A549 (cell line): ENCODE data around the gene PRIMPOL.

Experiments used
- ATOH8 ChIP-seq: fragments of 250-450 bp; sonication (Bioruptor Pico); IDR thresholded peaks from 2 replicates; pipeline ENCODE4 v1.5.0; 2020; ENCODE audit warnings: low read depth, mild to moderate bottlenecking, moderate library complexity
- CEBPB ChIP-seq, 2 experiments: fragments of >200 bp in 1 of 2; sonication (Bioruptor Twin) in 1 of 2; formaldehyde crosslinking in 1 of 2; IDR thresholded peaks; 2 replicates each; pipeline ENCODE4 v1.6.1; 2012 to 2016
- CTCF ChIP-seq: fragments of >200 bp; sonication (Bioruptor Twin); formaldehyde crosslinking; IDR thresholded peaks from 3 replicates; pipeline ENCODE4 v1.5.1; 2016
- HMGXB4 ChIP-seq: fragments of 250-450 bp; sonication (Bioruptor Pico); IDR thresholded peaks from 2 replicates; pipeline ENCODE4 v1.5.0; 2021; ENCODE audit warnings: mild to moderate bottlenecking, moderate library complexity, borderline replicate concordance
- KDM1A ChIP-seq: fragments of 200-600 bp; sonication (generic); IDR thresholded peaks from 2 replicates; pipeline ENCODE4 v1.6.1; 2016; ENCODE audit warnings: low read depth, mild to moderate bottlenecking
- MAZ ChIP-seq: fragments of 150-350 bp; IDR thresholded peaks from 2 replicates; pipeline ENCODE4 v1.6.1; 2014; ENCODE audit warnings: antibody characterized with exemption, low read depth, low read length, borderline replicate concordance
- MYC ChIP-seq: IDR thresholded peaks from 2 replicates; pipeline ENCODE4 v1.6.1; 2012; ENCODE audit warnings: mild to moderate bottlenecking, inconsistent platforms, low read length, improper control_type of control experiment, borderline replicate concordance
- NFE2L2 ChIP-seq: fragments of 150-350 bp; conservative IDR thresholded peaks from 2 replicates; pipeline ENCODE4 v1.6.1; 2014; ENCODE audit warnings: low read length
- PBX3 ChIP-seq: IDR thresholded peaks from 2 replicates; pipeline ENCODE4 v1.6.1; 2012
- POLR2A ChIP-seq: IDR thresholded peaks from 2 replicates; pipeline ENCODE4 v1.6.1; 2012; ENCODE audit warnings: mild to moderate bottlenecking, low read length
- POLR2AphosphoS2 ChIP-seq: conservative IDR thresholded peaks from 2 replicates; pipeline ENCODE4 v1.6.1; 2012; ENCODE audit warnings: low read length, improper control_type of control experiment, inconsistent platforms
- RAD21 ChIP-seq, 2 experiments: fragments of >200 bp in 1 of 2; sonication (Bioruptor Twin) in 1 of 2; formaldehyde crosslinking in 1 of 2; IDR thresholded peaks in 1 of 2; conservative IDR thresholded peaks in 1 of 2; 2 replicates in 1 of 2; 3 replicates in 1 of 2; pipeline ENCODE4 v1.6.1; 2012 to 2018; ENCODE audit warnings: inconsistent platforms in 1 of 2
- REST ChIP-seq: fragments of 200-600 bp; sonication (generic); IDR thresholded peaks from 2 replicates; pipeline ENCODE4 v1.6.1; 2016; ENCODE audit warnings: antibody characterized with exemption, mild to moderate bottlenecking, moderate library complexity
- USF2 ChIP-seq: fragments of 450-650 bp; IDR thresholded peaks from 2 replicates; pipeline ENCODE4 v1.6.1; 2014; ENCODE audit warnings: antibody characterized with exemption

GRCh38 chr4:184636144-184636543 is 13.4 kb upstream of the PRIMPOL start:
- TF ChIP-seq MAZ: no peak
- TF ChIP-seq USF2: no peak
- no peak for TF ChIP-seq KDM1A
- TF ChIP-seq CTCF: no peak
- no peak for TF ChIP-seq RAD21 (conservative IDR thresholded peaks at IDR 0.05 in 1 of 2, IDR thresholded peaks at IDR 0.05 in 1 of 2)
- TF ChIP-seq CEBPB (IDR thresholded peaks at IDR 0.05): no peak
- TF ChIP-seq POLR2A: no peak
- TF ChIP-seq POLR2AphosphoS2: no peak
- no peak for TF ChIP-seq MYC
- no peak for TF ChIP-seq REST
- no peak for TF ChIP-seq NFE2L2
- TF ChIP-seq PBX3: no peak
- no peak for TF ChIP-seq HMGXB4 (CRISPR knock-in tag)
- TF ChIP-seq ATOH8 (CRISPR knock-in tag): no peak
